Suprapubic skin (tissue), 3 donors: ENCODE measurements around the gene CHAC2.

ENCODE experiments used
- EP300 ChIP-seq: sonication (generic); formaldehyde crosslinking; IDR thresholded peaks from one replicate; pipeline ENCODE4 v1.6.1; 2017; ENCODE audit warnings: antibody characterized with exemption
- POLR2A ChIP-seq, 2 donors: fragments of 450-650 bp; IDR thresholded peaks; one replicate each; pipeline ENCODE4 v1.6.1; 2017; ENCODE audit warnings: antibody characterized with exemption in 2 of 2, mild to moderate bottlenecking in 2 of 2, moderate library complexity in 2 of 2
- TF ChIP-seq, protein P1 (sequence below), 2 donors: fragments of 200-600 bp in 1 of 2; fragments of 450-650 bp in 1 of 2; sonication (generic) in 1 of 2; IDR thresholded peaks; one replicate each; pipeline ENCODE4 v1.5.1; 2016 to 2019; ENCODE audit warnings: antibody characterized with exemption in 2 of 2, mild to moderate bottlenecking in 1 of 2, moderate library complexity in 1 of 2

DNA sequence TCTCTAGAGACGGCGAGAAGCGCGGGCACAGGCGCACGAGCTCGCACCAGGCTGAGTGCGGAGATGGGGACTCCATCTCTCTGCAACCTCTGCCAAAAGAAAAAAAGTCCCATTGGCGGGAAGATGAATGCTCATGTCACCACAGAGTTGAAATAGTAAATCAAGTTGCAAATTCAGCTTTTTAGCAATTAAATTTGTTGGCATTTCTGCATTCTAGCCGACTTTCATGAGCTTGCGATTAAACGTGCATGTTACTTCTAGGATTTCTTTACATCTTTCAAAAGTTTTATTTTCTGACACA is 588 bp downstream of the CHAC2 start:
- TF ChIP-seq, protein P1, sequence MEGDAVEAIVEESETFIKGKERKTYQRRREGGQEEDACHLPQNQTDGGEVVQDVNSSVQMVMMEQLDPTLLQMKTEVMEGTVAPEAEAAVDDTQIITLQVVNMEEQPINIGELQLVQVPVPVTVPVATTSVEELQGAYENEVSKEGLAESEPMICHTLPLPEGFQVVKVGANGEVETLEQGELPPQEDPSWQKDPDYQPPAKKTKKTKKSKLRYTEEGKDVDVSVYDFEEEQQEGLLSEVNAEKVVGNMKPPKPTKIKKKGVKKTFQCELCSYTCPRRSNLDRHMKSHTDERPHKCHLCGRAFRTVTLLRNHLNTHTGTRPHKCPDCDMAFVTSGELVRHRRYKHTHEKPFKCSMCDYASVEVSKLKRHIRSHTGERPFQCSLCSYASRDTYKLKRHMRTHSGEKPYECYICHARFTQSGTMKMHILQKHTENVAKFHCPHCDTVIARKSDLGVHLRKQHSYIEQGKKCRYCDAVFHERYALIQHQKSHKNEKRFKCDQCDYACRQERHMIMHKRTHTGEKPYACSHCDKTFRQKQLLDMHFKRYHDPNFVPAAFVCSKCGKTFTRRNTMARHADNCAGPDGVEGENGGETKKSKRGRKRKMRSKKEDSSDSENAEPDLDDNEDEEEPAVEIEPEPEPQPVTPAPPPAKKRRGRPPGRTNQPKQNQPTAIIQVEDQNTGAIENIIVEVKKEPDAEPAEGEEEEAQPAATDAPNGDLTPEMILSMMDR (IDR thresholded peaks at IDR 0.05): no peak
- TF ChIP-seq EP300: no peak
- no peak for TF ChIP-seq POLR2A (IDR thresholded peaks at IDR 0.05)
